ENCODE measurements around the gene GSC. TPM values are rescaled to one million over a fixed set of nuclear protein-coding genes. Genes with fewer than 3 reads are reported as not detected.

Gene GSC
- total and polyA plus RNA-seq, 2 of the 4 experiments (the other 2 are of a cell fraction), result not detected

DNA sequence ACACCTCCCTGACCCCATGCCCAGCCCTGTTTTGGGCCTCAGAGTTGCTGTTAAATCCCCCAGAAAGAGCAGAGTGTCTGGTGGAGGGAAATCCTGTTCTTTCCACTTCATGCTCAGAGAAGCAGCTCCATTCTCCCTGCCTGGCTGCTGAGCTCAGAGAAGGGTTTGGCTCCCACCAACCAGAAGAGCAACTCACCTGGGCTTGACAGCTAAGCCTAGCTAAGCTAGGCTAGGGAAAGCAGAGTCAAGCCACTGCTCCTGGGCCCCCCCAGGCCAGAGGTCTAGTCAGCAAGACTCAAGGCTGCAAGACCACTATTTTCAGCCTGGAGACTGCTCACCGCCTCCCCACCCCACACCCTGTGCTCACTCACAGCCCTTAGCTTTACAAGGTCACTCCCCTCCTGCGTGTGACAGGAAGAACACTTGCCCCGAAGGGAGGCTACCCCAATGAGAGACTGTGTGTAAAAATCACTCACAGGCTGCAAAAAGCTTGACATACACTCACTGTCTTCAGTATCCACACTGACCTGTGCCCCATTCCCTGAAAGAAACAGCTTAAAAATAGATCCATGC is 13.5 kb downstream of the GSC start:
- no peak overlapping the region for H3K4ac ChIP-seq (ENCODE audit: low read depth, low read length)
- DNase-seq, result no peak
- H3K79me1 ChIP-seq (ENCODE audit: low read depth in 1 of 2, low read length in 2 of 2), result no peaks in the 10 kb centered on the region
- 0% methylated on average over 1 of the region's 3 CpGs; no CpG with 5 or more reads in 1 of the 2 experiments for WGBS, 2 experiments (ENCODE audit: extremely low coverage in 2 of 2, insufficient read length in 1 of 2)
- no peak overlapping the region for H2BK5ac ChIP-seq (ENCODE audit: low read depth, low read length, poor library complexity, severe bottlenecking)
- H4K5ac ChIP-seq (ENCODE audit: low read depth, low read length), result no peak overlapping the region
- H3K36me3 ChIP-seq (ENCODE audit: control insufficient read depth, insufficient read depth, low read length), result no peaks in the 10 kb centered on the region
- H3K27ac ChIP-seq (ENCODE audit: insufficient read depth, low read length), result no peak overlapping the region
- no peak overlapping the region for H2BK20ac ChIP-seq (ENCODE audit: low read depth, low read length)
- H2BK15ac ChIP-seq (ENCODE audit: low read depth, low read length), result no peak overlapping the region
- ChIA-PET POLR2A (ENCODE audit: unreplicated experiment) (no interaction called here), CTCF (no interaction called here)
- in situ Hi-C loops (cut with MboI; ENCODE audit: low sequenced_read_pairs) (no loop called here), intact Hi-C loops (cut with micrococcal nuclease) (no loop called here), dilution Hi-C loops (cut with HindIII; ENCODE audit: low sequenced_read_pairs, unreplicated experiment) (no loop called here)
- H3K23ac ChIP-seq (ENCODE audit: low read depth, low read length), result no peak overlapping the region
- H3K4me3 ChIP-seq (ENCODE audit: insufficient read depth, low read depth, low read length), result no peak overlapping the region
- H3K18ac ChIP-seq (ENCODE audit: low read depth, low read length), result no peak overlapping the region
- no peak overlapping the region for H2AK5ac ChIP-seq (ENCODE audit: low read depth, low read length)
- H3K27me3 ChIP-seq (ENCODE audit: control insufficient read depth, insufficient read depth, low read length), result peaks cover 3% of the 10 kb centered on the region; the same call in 1 of the 2 replicates
- no peak overlapping the region for H2AFZ ChIP-seq (replicated peaks; ENCODE audit: low read length, poor library complexity)
- H4K91ac ChIP-seq (ENCODE audit: insufficient read depth, low read depth, low read length), result no peak overlapping the region
- H3K9me3 ChIP-seq (ENCODE audit: control insufficient read depth, insufficient read depth, low read length), result no peaks in the 10 kb centered on the region
- no TSS peak for BruUV-seq (replicated peaks)
- no peak for TF ChIP-seq BHLHE40 (IDR thresholded peaks at IDR 0.05; ENCODE audit: low read depth, low read length)
- TF ChIP-seq SMC3 (IDR thresholded peaks at IDR 0.05; ENCODE audit: low read depth, low read length), result no peak
- TF ChIP-seq, protein P1, sequence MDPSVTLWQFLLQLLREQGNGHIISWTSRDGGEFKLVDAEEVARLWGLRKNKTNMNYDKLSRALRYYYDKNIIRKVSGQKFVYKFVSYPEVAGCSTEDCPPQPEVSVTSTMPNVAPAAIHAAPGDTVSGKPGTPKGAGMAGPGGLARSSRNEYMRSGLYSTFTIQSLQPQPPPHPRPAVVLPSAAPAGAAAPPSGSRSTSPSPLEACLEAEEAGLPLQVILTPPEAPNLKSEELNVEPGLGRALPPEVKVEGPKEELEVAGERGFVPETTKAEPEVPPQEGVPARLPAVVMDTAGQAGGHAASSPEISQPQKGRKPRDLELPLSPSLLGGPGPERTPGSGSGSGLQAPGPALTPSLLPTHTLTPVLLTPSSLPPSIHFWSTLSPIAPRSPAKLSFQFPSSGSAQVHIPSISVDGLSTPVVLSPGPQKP (IDR thresholded peaks at IDR 0.05; ENCODE audit: borderline replicate concordance, low read depth, low read length), result no peak
- TF ChIP-seq NFE2L2 (IDR thresholded peaks at IDR 0.05; ENCODE audit: low read depth, low read length), result no peak
- no peak for TF ChIP-seq POLR2A (IDR thresholded peaks at IDR 0.05; ENCODE audit: low read depth, low read length)
- H3K4me2 ChIP-seq (ENCODE audit: low read depth, low read length), result no peak overlapping the region
- no peak overlapping the region for H2BK120ac ChIP-seq (ENCODE audit: low read depth, low read length)
- no peaks in the 10 kb centered on the region for H4K20me1 ChIP-seq (ENCODE audit: insufficient read depth, low read length)
- no peaks in the 10 kb centered on the region for H3K4me1 ChIP-seq (ENCODE audit: control insufficient read depth, insufficient read depth, low read length)
- no peaks in the 10 kb centered on the region for H3K9me1 ChIP-seq (ENCODE audit: insufficient read depth, low read length)
- no peak overlapping the region for H3K14ac ChIP-seq (replicated peaks; ENCODE audit: low read depth, low read length)
- H3K9ac ChIP-seq (ENCODE audit: low read depth, low read length), result no peak overlapping the region
- no peak overlapping the region for H3K56ac ChIP-seq (ENCODE audit: extremely low read depth, insufficient read depth, low read length)
- H4K8ac ChIP-seq (ENCODE audit: low read depth in 2 of 2, low read length in 2 of 2), result no peak overlapping the region
- no peak overlapping the region for H2AK9ac ChIP-seq (replicated peaks; ENCODE audit: low read depth, low read length, poor library complexity)
- ATAC-seq (ENCODE audit: low read depth), result no peak

Measured in IMR-90 (cell line).